Right lobe of liver (tissue), 6 donors: Measurements from ENCODE around the gene DOCK7. TPM values are rescaled to one million over a fixed set of nuclear protein-coding genes. Genes with fewer than 3 reads are reported as not detected.
A peak's percentile ranks its signal among the peaks of the same experiment; 100 is the strongest.

Experiments used
- ATAC-seq, 4 donors: fragments of 200-7000 bp; cut with Tn5 transposase; one replicate each; pipeline ENCODE4 v1.9.1; 2020; ENCODE audit warnings: mild to moderate bottlenecking in 4 of 4, moderate library complexity in 4 of 4
- DNase-seq, 3 donors: peaks; one replicate each; pipeline ENCODE4 v3.0.0-alpha.2; 2020
- H3K27ac ChIP-seq, 3 donors: fragments of 200-600 bp; one replicate each; pipeline ENCODE4 v1.8.0; 2022
- H3K27me3 ChIP-seq, 2 donors: fragments of 200-600 bp; one replicate each; pipeline ENCODE4 v1.8.0; 2022
- H3K36me3 ChIP-seq, 4 donors: fragments of 200-600 bp; sonication (generic) in 1 of 4; one replicate each; pipeline versions ENCODE4 v1.5.1 to v1.8.0; 2017 to 2022; ENCODE audit warnings: control low read depth in 1 of 4
- H3K4me1 ChIP-seq, 4 donors: fragments of 200-600 bp; sonication (generic) in 1 of 4; one replicate each; pipeline versions ENCODE4 v1.5.1 to v1.8.0; 2017 to 2022; ENCODE audit warnings: control low read depth in 1 of 4
- H3K4me3 ChIP-seq, 3 donors: fragments of 200-600 bp; one replicate each; pipeline ENCODE4 v1.8.0; 2022
- H3K9me3 ChIP-seq, 4 donors: fragments of 200-600 bp; sonication (generic) in 1 of 4; one replicate each; pipeline versions ENCODE4 v1.5.1 to v1.8.0; 2017 to 2022; ENCODE audit warnings: control low read depth in 1 of 4
- CTCF ChIP-seq, 4 donors: fragments of 200-600 bp in 3 of 4; fragments of 450-650 bp in 1 of 4; IDR thresholded peaks; one replicate each; pipeline versions ENCODE4 v1.5.1 to v1.8.0; 2016 to 2022; ENCODE audit warnings: antibody characterized with exemption in 4 of 4, mild to moderate bottlenecking in 2 of 4
- POLR2A ChIP-seq: fragments of 450-650 bp; IDR thresholded peaks from one replicate; pipeline ENCODE4 v1.6.1; 2017; ENCODE audit warnings: antibody characterized with exemption, mild to moderate bottlenecking
- WGBS: methylation state at CpG from one replicate; pipeline ENCODE4 v1.1.6; 2018; ENCODE audit warnings: low coverage, low lambda C conversion rate; ENCODE audit not compliant: insufficient coverage; ENCODE audit errors: missing lambda C conversion rate; 5-methylcytosine and 5-hydroxymethylcytosine counted together
- intact Hi-C, 2 donors: fragments of 100-400 bp; cut with DNase I; formaldehyde crosslinking; loops; one replicate each; pipeline versions ENCODE4 v1.11.2 to v1.14.1; 2022
- total RNA-seq, 6 experiments: library from RNA; depleted of rRNA in 2 of 6; stranded (reverse); fragments of >200 nt in 2 of 6; fragmentation: NEBNext Ultra II Directional in 3 of 6; extraction: Animal tissue kit (Norgen Biotek cat#: 25700) in 3 of 6; gene quantifications; one replicate each; pipeline versions ENCODE4 v1.1.0 to v1.2.4, GENCODE V29; 2016 to 2023
- donor health status: DM: no; HTN: yes; CAD: no.
- donor health status: DM: no; HTN: no; CAD: no.
- donor health status: DM: no; HTN: no; CAD: no.
- donor health status: DM: no; HTN: yes; CAD: no.
- donor health status: DM: no; HTN: yes; CAD: no.

The DOCK7 gene
- total RNA-seq, 6 experiments from 2014 or later: 14.1 to 28.4 (median 20.1) TPM

- 55% methylated on average over 4 of the region's 4 CpGs for WGBS
- Histone ChIP-seq H3K27ac (no peak overlapping the region), H3K4me1 (peaks cover 0 to 28% (median 10%) of the 10 kb centered on the region in 4 donors), H3K27me3 (no peaks in the 10 kb centered on the region), H3K9me3 (no peaks in the 10 kb centered on the region), H3K4me3 (no peak overlapping the region), H3K36me3 (no peaks in the 10 kb centered on the region)
- no peak for DNase-seq
- intact Hi-C loops: no loop called here
- ATAC-seq: no peak
- TF ChIP-seq POLR2A: no peak
- no peak for TF ChIP-seq CTCF (IDR thresholded peaks at IDR 0.05)
These were observed 97.8 kb downstream of the DOCK7 start for GRCh38 chr1:62590255-62590969.

GRCh38 chr1:62589321-62589720, 98.9 kb downstream of the DOCK7 start:
- peaks cover 0 to 23% (median 9%) of the 10 kb centered on the region in 4 donors for H3K4me1 ChIP-seq
- DNase-seq: no peak
- no peaks in the 10 kb centered on the region for H3K36me3 ChIP-seq
- intact Hi-C loops: no loop called here
- ATAC-seq: no peak
- WGBS: 89% methylated on average over 3 of the region's 3 CpGs
- no peak overlapping the region for H3K27ac ChIP-seq
- TF ChIP-seq CTCF (IDR thresholded peaks at IDR 0.05): no peak
- no peak for TF ChIP-seq POLR2A
- H3K27me3 ChIP-seq: no peaks in the 10 kb centered on the region
- H3K9me3 ChIP-seq: no peaks in the 10 kb centered on the region
- H3K4me3 ChIP-seq: no peak overlapping the region

GRCh38 chr1:62588000-62588399, 100.2 kb downstream of the DOCK7 start:
- DNase-seq (no peak), ATAC-seq (no peak)
- Histone ChIP-seq H3K9me3 (no peaks in the 10 kb centered on the region), H3K4me3 (no peak overlapping the region), H3K27me3 (no peaks in the 10 kb centered on the region), H3K27ac (no peak overlapping the region), H3K36me3 (no peaks in the 10 kb centered on the region), H3K4me1 (peaks cover 0 to 21% (median 6%) of the 10 kb centered on the region in 4 donors)
- TF ChIP-seq POLR2A: no peak
- TF ChIP-seq CTCF (IDR thresholded peaks at IDR 0.05): no peak
- intact Hi-C loops: no loop called here

- no peak for DNase-seq
- H3K27ac ChIP-seq: peak overlapping the region in 2 of 3 donors; percentile 5 to 42
These were observed 102.6 kb downstream of the DOCK7 start for GRCh38 chr1:62585469-62586155.

More at GRCh38 chr1:62585469-62586155, 102.6 kb downstream of the DOCK7 start:
- Histone ChIP-seq H3K9me3 (no peaks in the 10 kb centered on the region), H3K27me3 (no peaks in the 10 kb centered on the region), H3K36me3 (no peaks in the 10 kb centered on the region), H3K4me1 (peaks cover 0 to 21% (median 6%) of the 10 kb centered on the region in 4 donors), H3K4me3 (no peak overlapping the region)
- intact Hi-C loops: no loop called here
- peak; percentile 89 to 96 (median 92) for ATAC-seq
- 25% methylated on average over 1 of the region's 1 CpG for WGBS
- TF ChIP-seq POLR2A (no peak), CTCF (IDR thresholded peaks at IDR 0.05) (no peak)
